Progenitor cell of endocrine pancreas (in vitro differentiated cells): ENCODE measurements around the gene PRKCH. TPM values are rescaled to one million over a fixed set of nuclear protein-coding genes. Genes with fewer than 3 reads are reported as not detected.

Experiments
- DNase-seq: peaks from one replicate; pipeline ENCODE4 v3.0.0; 2021; ENCODE audit warnings: low spot score; ENCODE audit not compliant: unreplicated experiment
- H3K27ac Mint-ChIP-seq: 2 replicates; pipeline ENCODE4 v1.8.0; 2021; ENCODE audit warnings: mild to moderate bottlenecking, moderate library complexity, mixed read lengths
- H3K27me3 Mint-ChIP-seq: 2 replicates; pipeline ENCODE4 v1.8.0; 2021; ENCODE audit warnings: mixed read lengths
- H3K36me3 Mint-ChIP-seq: 2 replicates; pipeline ENCODE4 v1.8.0; 2022; ENCODE audit warnings: mixed read lengths; ENCODE audit not compliant: insufficient read depth
- H3K4me1 Mint-ChIP-seq: 2 replicates; pipeline ENCODE4 v1.8.0; 2021; ENCODE audit warnings: low read depth, mixed read lengths
- H3K4me3 Mint-ChIP-seq: 2 replicates; pipeline ENCODE4 v1.8.0; 2021; ENCODE audit warnings: low read depth, mild to moderate bottlenecking, moderate library complexity, mixed read lengths
- H3K9me3 Mint-ChIP-seq: 2 replicates; pipeline ENCODE4 v1.8.0; 2021; ENCODE audit warnings: low read depth, mixed read lengths
- total RNA-seq: library from RNA; stranded (reverse); gene quantifications from 2 replicates; pipeline ENCODE4 v1.2.1, GENCODE V29; 2021
- TF ChIP-seq, protein P1 (sequence below): fragments of 200-600 bp; sonication (generic); IDR thresholded peaks from one replicate; pipeline ENCODE4 v1.5.0; 2021; ENCODE audit warnings: antibody characterized with exemption, mild to moderate bottlenecking; ENCODE audit not compliant: unreplicated experiment

Gene PRKCH
- total RNA-seq, 1 donor from 2014 or later, result 4.5 TPM

DNA sequence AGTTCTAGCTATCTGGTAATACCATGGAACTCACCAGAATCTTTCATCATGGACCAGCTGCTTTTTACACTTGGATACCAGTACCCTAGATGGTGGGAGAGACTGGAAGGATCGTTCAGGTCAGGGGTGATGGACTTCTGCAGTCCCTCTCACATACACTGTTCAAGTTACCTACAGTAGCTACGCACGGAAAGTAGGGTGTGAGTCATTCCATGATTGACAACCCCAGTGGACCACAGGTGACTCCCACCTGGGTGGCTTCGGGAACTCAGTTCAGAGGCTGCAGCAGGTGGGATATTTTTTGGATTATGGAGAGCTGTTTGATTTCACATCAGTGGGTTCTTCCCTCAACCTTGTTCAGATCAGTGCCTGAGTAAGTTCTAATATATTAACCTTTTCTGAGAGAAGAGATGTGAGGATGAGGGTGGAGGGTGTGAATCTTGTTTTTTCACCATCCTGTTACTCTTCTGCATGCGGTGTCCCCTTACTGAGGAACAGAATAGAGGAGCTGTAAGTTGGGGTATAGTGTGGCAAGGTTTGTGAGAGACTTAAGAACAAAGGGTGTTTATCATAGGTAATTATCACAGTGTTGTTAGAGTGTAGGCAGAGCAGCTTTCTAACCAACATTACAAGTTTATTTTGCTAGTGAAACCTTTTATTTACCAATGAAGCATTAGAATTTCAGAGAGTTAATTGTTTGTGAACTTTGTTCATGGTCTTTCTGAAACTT, 39.6 kb downstream of the PRKCH start:
- TF ChIP-seq, protein P1, sequence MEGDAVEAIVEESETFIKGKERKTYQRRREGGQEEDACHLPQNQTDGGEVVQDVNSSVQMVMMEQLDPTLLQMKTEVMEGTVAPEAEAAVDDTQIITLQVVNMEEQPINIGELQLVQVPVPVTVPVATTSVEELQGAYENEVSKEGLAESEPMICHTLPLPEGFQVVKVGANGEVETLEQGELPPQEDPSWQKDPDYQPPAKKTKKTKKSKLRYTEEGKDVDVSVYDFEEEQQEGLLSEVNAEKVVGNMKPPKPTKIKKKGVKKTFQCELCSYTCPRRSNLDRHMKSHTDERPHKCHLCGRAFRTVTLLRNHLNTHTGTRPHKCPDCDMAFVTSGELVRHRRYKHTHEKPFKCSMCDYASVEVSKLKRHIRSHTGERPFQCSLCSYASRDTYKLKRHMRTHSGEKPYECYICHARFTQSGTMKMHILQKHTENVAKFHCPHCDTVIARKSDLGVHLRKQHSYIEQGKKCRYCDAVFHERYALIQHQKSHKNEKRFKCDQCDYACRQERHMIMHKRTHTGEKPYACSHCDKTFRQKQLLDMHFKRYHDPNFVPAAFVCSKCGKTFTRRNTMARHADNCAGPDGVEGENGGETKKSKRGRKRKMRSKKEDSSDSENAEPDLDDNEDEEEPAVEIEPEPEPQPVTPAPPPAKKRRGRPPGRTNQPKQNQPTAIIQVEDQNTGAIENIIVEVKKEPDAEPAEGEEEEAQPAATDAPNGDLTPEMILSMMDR, result no peak
- no peaks in the 10 kb centered on the region for H3K36me3 Mint-ChIP-seq
- no peaks in the 10 kb centered on the region for H3K9me3 Mint-ChIP-seq
- H3K4me3 Mint-ChIP-seq, result no peak overlapping the region
- H3K4me1 Mint-ChIP-seq, result peaks cover 2% of the 10 kb centered on the region
- no peak for DNase-seq
- H3K27me3 Mint-ChIP-seq, result peaks cover 2% of the 10 kb centered on the region
- H3K27ac Mint-ChIP-seq, result no peak overlapping the region

DNA sequence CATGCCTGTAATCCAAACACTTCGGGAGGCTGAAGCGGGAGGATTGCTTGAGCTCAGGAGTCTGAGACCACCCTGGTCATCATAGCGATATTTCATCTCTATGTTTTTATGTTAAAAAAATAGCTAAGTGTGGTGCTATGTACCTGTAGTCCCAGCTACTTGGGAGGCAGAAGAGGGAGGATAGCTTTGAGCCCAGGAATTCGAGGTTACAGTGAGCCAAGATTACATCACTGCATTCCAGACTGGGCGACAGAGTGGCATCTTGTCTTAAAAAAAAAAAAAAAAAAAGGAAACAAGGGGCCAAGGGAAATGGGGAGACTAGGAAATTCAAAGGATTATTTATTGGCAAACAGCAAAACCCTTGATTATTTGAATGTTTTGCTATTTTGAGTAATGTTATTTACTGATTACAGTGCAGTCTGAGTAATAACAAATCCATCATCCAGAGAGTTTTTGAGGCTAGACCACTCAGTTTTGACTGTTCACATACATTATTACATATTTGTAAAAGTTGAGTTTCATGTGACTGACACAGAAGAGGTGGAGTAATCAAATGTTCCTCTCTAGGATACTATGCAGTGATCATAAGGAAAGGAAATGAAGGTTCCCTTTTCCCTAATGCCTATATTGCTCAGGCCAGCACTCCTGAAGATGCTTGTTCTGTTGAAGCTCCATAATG, 40.8 kb downstream of the PRKCH start:
- TF ChIP-seq, protein P1, result no peak
- Mint-ChIP-seq H3K4me3 (no peak overlapping the region), H3K27me3 (peaks cover 2% of the 10 kb centered on the region), H3K36me3 (no peaks in the 10 kb centered on the region), H3K9me3 (no peaks in the 10 kb centered on the region), H3K27ac (no peak overlapping the region), H3K4me1 (peaks cover 1% of the 10 kb centered on the region)
- no peak for DNase-seq

DNA sequence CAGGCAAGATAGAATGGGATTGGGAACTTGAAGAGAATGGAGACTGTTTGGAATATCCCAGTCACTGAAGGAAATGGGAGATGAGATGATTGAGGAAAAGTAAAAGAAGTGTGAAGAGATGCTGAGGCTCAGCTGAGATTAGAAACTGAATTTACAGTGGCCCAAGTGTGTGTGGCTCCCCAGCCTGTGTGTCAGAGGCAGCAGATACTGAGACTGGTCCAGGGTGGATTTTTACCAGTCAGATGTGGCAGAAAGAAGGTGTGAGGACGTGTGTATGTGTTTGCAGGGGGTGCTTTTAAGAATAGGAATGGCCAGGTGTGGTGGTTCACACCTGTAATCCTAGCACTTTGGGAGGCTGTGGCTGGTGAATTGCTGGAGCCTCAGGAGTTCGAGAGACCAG, 42.9 kb downstream of the PRKCH start:
- no peak for DNase-seq
- peaks cover 5% of the 10 kb centered on the region for H3K4me1 Mint-ChIP-seq
- H3K9me3 Mint-ChIP-seq, result no peaks in the 10 kb centered on the region
- H3K27ac Mint-ChIP-seq, result no peak overlapping the region
- TF ChIP-seq, protein P1, result no peak
- no peaks in the 10 kb centered on the region for H3K27me3 Mint-ChIP-seq
- H3K4me3 Mint-ChIP-seq, result no peak overlapping the region
- no peaks in the 10 kb centered on the region for H3K36me3 Mint-ChIP-seq

DNA sequence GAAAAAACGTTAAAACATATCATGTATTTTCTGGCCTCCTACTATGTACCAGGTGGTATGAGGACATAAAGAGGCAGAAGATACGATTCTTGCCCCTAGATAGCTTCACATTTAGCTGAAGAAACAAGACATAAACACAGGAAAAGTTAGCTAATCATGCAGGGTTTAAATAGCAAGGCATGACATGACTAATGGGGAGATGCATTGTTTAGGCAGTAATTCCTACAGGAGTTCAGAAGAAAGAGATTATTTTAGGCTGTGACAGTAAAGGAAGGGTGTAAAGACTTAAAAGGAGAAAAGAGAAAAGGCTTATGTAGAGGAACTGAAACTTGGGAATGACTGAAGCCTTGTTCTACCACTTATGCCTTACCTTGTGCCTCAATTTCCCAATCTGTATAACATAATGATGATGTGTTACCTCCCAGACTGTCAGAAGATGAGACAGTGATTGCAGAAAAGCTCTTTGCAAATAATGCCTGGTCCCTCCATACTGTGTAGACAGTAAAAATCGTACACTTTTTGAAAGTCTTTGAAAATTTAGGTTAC, 44.4 kb downstream of the PRKCH start:
- Mint-ChIP-seq H3K4me3 (no peak overlapping the region), H3K36me3 (no peaks in the 10 kb centered on the region), H3K4me1 (peaks cover 5% of the 10 kb centered on the region), H3K9me3 (no peaks in the 10 kb centered on the region), H3K27ac (no peak overlapping the region), H3K27me3 (no peaks in the 10 kb centered on the region)
- TF ChIP-seq, protein P1, result no peak
- no peak for DNase-seq

DNA sequence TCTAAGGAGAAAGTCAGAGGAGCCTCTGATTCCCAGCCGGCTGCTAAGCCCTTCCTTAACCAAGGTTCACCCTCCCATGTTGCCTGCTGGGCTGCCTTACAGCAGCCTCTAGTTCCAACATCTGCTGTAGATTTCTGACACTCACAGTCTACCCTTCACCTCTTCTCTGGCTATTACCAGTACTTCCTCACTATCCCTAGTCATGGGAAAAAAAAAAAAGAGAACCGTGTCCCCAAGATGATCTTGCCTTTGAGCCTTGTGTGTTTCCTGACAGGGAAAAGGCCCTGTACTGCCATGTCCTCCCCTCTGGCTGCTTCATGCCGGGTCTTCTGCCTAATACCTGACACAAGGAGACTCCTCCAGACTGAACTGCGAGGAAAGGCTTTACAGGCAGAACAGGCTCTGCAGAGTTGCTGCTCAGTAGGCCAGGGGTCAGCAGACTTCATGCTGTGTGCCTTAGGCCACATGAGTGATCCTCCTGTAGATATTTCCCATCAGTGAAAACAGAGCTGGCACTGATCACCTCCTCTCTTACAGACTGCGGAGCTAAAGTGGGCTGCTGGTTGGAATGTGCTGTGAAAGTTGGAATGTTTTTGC, 46.8 kb downstream of the PRKCH start:
- no peaks in the 10 kb centered on the region for H3K27me3 Mint-ChIP-seq
- H3K4me3 Mint-ChIP-seq, result no peak overlapping the region
- peaks cover 3% of the 10 kb centered on the region for H3K36me3 Mint-ChIP-seq
- peaks cover 9% of the 10 kb centered on the region for H3K9me3 Mint-ChIP-seq
- H3K27ac Mint-ChIP-seq, result no peak overlapping the region
- TF ChIP-seq, protein P1, result no peak
- DNase-seq, result no peak
- peaks cover 4% of the 10 kb centered on the region for H3K4me1 Mint-ChIP-seq
